NB4 (cell line): Measurements from ENCODE around the gene CHRNE.

Experiments
- DNase-seq: peaks from one replicate; pipeline ENCODE4 v3.0.0; 2010; ENCODE audit warnings: low read depth
- H3K4me3 ChIP-seq: one replicate; pipeline ENCODE4 v1.5.1; 2011; ENCODE audit warnings: mild to moderate bottlenecking, low read depth, low read length, moderate library complexity
- MYC ChIP-seq: IDR thresholded peaks from 2 replicates; pipeline ENCODE4 v1.6.1; 2011; ENCODE audit warnings: low read depth, low read length
- POLR2A ChIP-seq: IDR thresholded peaks from 2 replicates; pipeline ENCODE4 v1.6.1; 2011; ENCODE audit warnings: mild to moderate bottlenecking; ENCODE audit not compliant: insufficient read length; ENCODE audit errors: extremely low read depth
- TF ChIP-seq, protein P1 (sequence below): IDR thresholded peaks from one replicate; pipeline ENCODE4 v1.5.1; 2012; ENCODE audit warnings: low read depth, low read length
- TF ChIP-seq, protein P2 (sequence below): IDR thresholded peaks from 2 replicates; pipeline ENCODE4 v1.6.1; 2011; ENCODE audit warnings: low read depth, low read length

Gene CHRNE

DNA sequence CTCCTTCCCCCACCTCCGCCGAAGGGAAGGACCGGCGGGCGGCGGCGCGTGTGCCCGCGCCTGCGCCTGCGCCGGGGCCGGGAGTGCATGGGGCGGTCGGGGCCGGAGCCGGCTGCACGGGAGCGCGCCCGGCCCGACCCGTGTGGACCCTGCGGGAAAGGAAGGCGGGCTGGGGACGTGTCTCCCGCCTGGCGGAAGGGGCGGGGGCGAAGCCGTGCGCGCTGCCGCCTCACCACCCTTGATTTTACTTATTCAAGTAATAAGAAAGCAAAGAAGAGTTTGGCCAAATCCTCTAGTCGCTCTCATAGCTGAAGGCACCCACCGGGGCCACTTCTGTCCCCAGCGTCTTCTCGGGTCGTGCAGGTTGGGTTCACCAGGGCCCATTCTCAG is 46.0 kb upstream of the CHRNE start:
- peak; percentile 88 for DNase-seq
- peak overlapping the region; percentile 65 for H3K4me3 ChIP-seq
- TF ChIP-seq, protein P1, sequence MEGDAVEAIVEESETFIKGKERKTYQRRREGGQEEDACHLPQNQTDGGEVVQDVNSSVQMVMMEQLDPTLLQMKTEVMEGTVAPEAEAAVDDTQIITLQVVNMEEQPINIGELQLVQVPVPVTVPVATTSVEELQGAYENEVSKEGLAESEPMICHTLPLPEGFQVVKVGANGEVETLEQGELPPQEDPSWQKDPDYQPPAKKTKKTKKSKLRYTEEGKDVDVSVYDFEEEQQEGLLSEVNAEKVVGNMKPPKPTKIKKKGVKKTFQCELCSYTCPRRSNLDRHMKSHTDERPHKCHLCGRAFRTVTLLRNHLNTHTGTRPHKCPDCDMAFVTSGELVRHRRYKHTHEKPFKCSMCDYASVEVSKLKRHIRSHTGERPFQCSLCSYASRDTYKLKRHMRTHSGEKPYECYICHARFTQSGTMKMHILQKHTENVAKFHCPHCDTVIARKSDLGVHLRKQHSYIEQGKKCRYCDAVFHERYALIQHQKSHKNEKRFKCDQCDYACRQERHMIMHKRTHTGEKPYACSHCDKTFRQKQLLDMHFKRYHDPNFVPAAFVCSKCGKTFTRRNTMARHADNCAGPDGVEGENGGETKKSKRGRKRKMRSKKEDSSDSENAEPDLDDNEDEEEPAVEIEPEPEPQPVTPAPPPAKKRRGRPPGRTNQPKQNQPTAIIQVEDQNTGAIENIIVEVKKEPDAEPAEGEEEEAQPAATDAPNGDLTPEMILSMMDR = no peak
- TF ChIP-seq POLR2A = no peak
- TF ChIP-seq, protein P2, sequence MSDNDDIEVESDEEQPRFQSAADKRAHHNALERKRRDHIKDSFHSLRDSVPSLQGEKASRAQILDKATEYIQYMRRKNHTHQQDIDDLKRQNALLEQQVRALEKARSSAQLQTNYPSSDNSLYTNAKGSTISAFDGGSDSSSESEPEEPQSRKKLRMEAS = no peak
- TF ChIP-seq MYC = no peak

DNA sequence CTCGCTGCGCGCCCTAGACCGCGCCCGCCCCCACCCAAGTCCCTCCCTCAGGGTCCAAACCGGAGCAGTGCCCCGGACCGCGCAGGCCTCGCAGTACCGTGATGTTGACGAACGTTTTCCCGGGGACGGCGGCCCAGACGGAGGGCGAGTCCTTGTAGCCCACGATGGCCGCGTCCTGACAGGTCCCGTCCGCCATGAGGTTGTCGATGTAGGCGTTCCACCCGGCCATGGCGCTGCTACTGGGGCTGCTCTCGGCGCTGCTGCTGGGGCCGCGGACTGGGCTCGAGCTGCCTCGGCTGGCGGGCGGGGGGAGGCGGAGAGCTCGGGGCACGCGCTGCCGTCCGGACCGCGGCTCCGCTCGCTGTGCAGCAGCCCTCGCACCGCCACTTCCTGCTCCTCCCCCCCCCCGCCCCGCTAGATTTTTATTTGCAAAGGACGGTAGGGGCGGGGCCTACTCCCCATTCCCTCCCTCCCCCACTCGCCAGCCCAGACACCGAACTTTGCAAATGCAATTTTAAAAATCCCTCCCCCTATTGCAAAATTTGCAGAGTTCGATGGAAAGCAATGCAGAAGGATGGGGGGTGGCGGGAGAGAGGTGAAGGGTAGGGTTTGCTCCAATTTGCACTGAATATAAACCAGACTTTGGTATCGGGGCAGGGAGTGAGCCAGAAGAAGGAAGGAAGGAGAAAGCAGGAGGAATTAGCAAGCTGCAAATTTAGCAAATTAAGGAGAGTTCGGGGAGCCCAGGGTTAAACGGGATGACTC is 45.5 kb upstream of the CHRNE start, which contains the start of gene PFN1:
PFN1 (minus strand) TSS at position 365 of the 765 bp plus-strand sequence; CDS start at position 229, 136 bp downstream.
- DNase-seq = peak; percentile 94
- H3K4me3 ChIP-seq = peak within 1 kb of the TSS; percentile 95
- TF ChIP-seq POLR2A = peak; percentile 54
- TF ChIP-seq, protein P2 = peak; percentile 26; the same call in 1 of the 2 replicates
- TF ChIP-seq, protein P1 = no peak

DNA sequence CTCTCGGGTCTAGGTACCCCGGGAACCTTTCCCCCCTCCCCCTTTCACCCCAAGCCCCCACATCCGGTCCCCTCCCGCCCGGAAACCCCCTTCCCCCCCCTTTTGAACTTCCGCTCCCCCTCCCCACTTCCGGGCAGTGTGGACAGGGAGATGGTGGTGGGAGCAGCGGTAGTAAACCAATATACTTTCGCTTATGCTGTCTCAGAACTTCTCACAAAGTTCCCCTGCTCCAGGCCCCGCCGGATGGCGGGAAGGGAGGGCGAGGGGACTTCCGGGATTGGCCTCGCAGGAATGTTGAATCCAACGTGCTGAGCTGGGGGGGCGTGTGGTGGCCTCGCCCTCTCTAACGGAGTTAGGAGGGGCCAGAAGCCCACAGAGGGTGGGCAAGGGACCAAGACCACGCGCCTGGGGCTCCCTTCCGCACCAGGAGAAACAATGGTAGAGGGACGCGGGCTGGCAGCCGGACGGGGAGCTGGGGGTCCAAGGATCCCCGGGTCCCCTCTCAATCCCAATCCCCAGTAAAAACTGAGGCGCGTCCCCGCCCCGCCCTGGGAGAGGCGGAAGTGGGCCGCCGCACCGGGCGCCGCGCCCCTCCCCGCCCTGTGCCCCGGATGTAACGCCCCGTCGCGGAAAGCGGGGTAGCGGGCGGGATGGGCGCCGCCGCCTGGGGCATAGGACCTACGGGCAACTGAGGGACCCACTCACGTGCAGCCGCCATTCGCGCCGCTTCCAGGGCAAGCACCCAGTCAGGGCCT is 44.7 kb upstream of the CHRNE start:
- peak; percentile 70 for DNase-seq
- H3K4me3 ChIP-seq = peak overlapping the region; percentile 95

GRCh38 chr17:4947010-4947410 is 44.1 kb upstream of the CHRNE start:
- peak; percentile 56 for DNase-seq
- no peak for TF ChIP-seq POLR2A
- TF ChIP-seq MYC = no peak
- TF ChIP-seq, protein P1 = no peak
- TF ChIP-seq, protein P2 = no peak
- peak overlapping the region; percentile 95 for H3K4me3 ChIP-seq

More for the DNA sequence above, 44.7 kb upstream of the CHRNE start:
- TF ChIP-seq, protein P2 = no peak
- TF ChIP-seq, protein P1 = no peak
- TF ChIP-seq MYC (no peak), POLR2A (no peak)

GRCh38 chr17:4946312-4946976 is 43.5 kb upstream of the CHRNE start:
- peak overlapping the region; percentile 95 for H3K4me3 ChIP-seq
- peak; percentile 21 for DNase-seq
- TF ChIP-seq, protein P2 = no peak
- TF ChIP-seq, protein P1 = no peak
- TF ChIP-seq POLR2A (no peak), MYC (no peak)
